HG03060 (cell line): Measurements from ENCODE around the gene MTM1.

Source experiments
- ATAC-seq: cut with Tn5 transposase; IDR thresholded peaks from one replicate; pipeline ENCODE4 v1.9.1; 2021; ENCODE audit warnings: low read depth, moderate number of reproducible peaks; ENCODE audit not compliant: unreplicated experiment

The MTM1 gene

GRCh38 chrX:150548251-150548650 lies 20.2 kb upstream of the MTM1 start:
- no peak for ATAC-seq

GRCh38 chrX:150548684-150549083 lies 19.7 kb upstream of the MTM1 start:
- ATAC-seq, result no peak

- ATAC-seq, result no peak
Measured at GRCh38 chrX:150551963-150552362, 16.5 kb upstream of the MTM1 start.

- ATAC-seq, result no peak
Measured at GRCh38 chrX:150558424-150558823, 10.0 kb upstream of the MTM1 start.

- ATAC-seq, result no peak
Measured at GRCh38 chrX:150564838-150565237, 3.6 kb upstream of the MTM1 start.

GRCh38 chrX:150565551-150565950 lies 2.9 kb upstream of the MTM1 start:
- no peak for ATAC-seq

GRCh38 chrX:150566734-150567182 lies 1.7 kb upstream of the MTM1 start:
- no peak for ATAC-seq

- ATAC-seq, result no peak
Measured at GRCh38 chrX:150567645-150568319, 639 bp upstream of the MTM1 start.

GRCh38 chrX:150569155-150569477 lies 695 bp downstream of the MTM1 start:
- no peak for ATAC-seq

GRCh38 chrX:150570512-150570911 lies 2.1 kb downstream of the MTM1 start:
- no peak for ATAC-seq

GRCh38 chrX:150572206-150572605 lies 3.8 kb downstream of the MTM1 start:
- ATAC-seq, result no peak

- ATAC-seq, result no peak
Measured at GRCh38 chrX:150573106-150573505, 4.7 kb downstream of the MTM1 start.

- ATAC-seq, result peak; percentile 29
Measured at GRCh38 chrX:150573702-150574101, 5.3 kb downstream of the MTM1 start.

- ATAC-seq, result peak; percentile 37
Measured at GRCh38 chrX:150574559-150575418, 6.4 kb downstream of the MTM1 start.

- no peak for ATAC-seq
Measured at GRCh38 chrX:150575419-150575814, 7.0 kb downstream of the MTM1 start.

- ATAC-seq, result no peak
Measured at GRCh38 chrX:150577174-150577573, 8.8 kb downstream of the MTM1 start.

- no peak for ATAC-seq
Measured at GRCh38 chrX:150581093-150581775, 12.8 kb downstream of the MTM1 start.

GRCh38 chrX:150582338-150582948 lies 14.0 kb downstream of the MTM1 start:
- no peak for ATAC-seq

- ATAC-seq, result no peak
Measured at GRCh38 chrX:150587585-150588503, 19.4 kb downstream of the MTM1 start.

GRCh38 chrX:150594584-150594983 lies 26.2 kb downstream of the MTM1 start:
- no peak for ATAC-seq
